SK-N-SH treated with all-trans-retinoic acid at 6 μM for 48 hours (cell line): Measurements from ENCODE around the gene UEVLD.

Source experiments
- ISL1 ChIP-seq: fragments of 250-450 bp; sonication (Bioruptor Pico); IDR thresholded peaks from 2 replicates; pipeline ENCODE4 v2.1.2; 2022; ENCODE audit warnings: mild to moderate bottlenecking, moderate library complexity
- RARB ChIP-seq: fragments of 250-450 bp; sonication (Bioruptor Pico); IDR thresholded peaks from 2 replicates; pipeline ENCODE4 v1.8.0; 2021; ENCODE audit warnings: mild to moderate bottlenecking, moderate library complexity
- ZFP3 ChIP-seq: fragments of 250-450 bp; sonication (Bioruptor Pico); IDR thresholded peaks from 2 replicates; pipeline ENCODE4 v1.5.0; 2020; ENCODE audit warnings: mild to moderate bottlenecking, moderate library complexity

GRCh38 chr11:18624161-18624560 lies 35.6 kb upstream of the UEVLD start:
- no peak for TF ChIP-seq RARB (CRISPR knock-in tag)
- TF ChIP-seq ISL1 (CRISPR knock-in tag) = no peak
- no peak for TF ChIP-seq ZFP3 (CRISPR knock-in tag)
